Lung microvascular endothelial cell (primary cell): ENCODE results near the gene PDZD2. TPM values are rescaled to one million over a fixed set of nuclear protein-coding genes. Genes with fewer than 3 reads are reported as not detected.

ENCODE experiments used
- DNase-seq, 2 donors: peaks; one replicate each; pipeline versions ENCODE4 v3.0.0 to v3.0.0-alpha.2; 2010; ENCODE audit warnings: low read depth in 2 of 2
- total RNA-seq: library from RNA; depleted of rRNA; stranded (reverse); fragments of >200 nt; gene quantifications from 2 replicates; pipeline ENCODE4 v1.2.1, GENCODE V29; 2014

PDZD2 gene
- total RNA-seq, 1 donor from 2014 or later, result 0.20 TPM

DNA sequence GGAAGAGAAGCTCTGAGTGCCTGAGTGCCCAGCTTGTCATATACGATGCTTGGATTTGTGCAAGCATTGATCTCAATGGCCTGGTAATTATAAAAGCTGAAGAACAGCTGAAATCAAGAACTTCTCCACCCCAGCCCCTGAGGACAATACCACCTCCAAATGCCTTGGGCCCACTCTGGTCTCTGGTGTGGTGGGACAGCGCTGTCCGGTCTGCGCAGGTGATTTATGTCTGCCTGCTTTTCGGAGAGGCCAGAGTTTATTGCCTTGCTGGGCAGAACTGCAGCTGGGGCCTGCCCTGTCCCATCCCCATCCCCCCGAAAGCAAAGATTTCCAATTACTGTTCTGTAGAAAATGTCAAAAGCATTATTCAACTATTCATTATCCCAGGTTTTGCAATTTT, 1.1 kb upstream of the PDZD2 start:
- no peak for DNase-seq

DNA sequence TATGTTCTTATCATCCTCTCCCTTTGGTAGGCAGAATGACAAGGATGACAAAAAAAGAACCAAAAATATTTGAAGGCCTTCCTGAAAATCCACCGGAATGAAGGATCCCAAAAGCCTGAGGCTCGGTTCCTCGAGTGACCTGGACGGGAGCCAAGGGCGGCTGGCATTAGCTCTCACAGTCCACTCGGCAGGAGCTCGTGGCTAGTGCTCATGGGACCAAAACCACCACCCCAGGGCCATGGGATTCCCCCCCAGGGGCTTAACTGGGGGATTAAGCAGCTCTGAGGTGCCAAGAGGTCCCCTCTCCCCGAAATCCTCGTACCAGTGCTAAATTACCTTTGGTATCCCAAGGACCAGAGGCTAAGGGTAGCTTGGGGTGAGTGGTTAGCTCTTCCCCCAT, 586 bp upstream of the PDZD2 start:
- DNase-seq, result no peak

DNA sequence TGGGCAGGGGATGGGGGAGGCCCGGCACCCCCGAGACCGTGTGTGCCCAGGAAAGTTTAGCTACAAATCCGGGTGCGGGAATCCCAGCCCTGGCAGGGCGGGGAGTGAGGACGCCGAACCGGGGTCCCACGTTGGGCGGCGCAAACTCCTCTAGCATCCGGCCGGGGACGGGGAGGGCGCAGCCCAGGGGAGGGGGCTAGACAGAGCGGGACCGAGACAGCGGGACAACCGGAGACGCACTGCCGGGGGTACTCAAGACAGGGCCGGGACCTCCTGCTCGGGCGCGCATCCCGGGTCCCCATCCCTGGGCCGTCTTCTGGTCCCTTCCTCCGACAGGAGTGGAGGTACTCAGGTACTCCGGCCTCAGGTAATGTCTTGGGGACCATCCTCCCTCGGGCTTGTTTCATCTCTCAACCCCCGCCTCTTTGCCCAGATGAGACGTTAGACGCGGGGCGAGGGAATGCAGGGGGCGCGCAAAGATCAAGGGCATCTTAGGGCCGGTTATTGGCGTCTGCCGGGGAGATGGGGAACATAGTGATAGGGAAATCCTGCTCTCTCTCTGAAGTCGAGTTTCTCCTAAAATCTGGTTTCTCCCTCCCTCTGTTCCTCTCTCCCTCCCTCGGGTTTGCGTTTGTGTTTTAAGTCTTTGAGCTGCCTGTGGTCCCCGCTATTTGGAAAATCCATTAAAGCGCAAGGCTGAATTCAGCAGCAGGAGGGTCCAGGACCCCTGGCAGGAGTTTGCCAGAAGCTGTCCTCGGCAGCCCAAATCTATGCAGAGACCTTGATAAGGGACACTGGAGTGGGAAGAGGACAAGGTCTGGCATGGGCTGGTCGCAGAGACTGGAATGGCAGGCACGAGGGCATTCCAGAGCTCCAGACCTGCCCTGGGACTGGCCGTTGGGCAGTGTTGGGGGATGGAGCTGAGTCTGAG, 815 bp downstream of the PDZD2 start:
- no peak for DNase-seq

DNA sequence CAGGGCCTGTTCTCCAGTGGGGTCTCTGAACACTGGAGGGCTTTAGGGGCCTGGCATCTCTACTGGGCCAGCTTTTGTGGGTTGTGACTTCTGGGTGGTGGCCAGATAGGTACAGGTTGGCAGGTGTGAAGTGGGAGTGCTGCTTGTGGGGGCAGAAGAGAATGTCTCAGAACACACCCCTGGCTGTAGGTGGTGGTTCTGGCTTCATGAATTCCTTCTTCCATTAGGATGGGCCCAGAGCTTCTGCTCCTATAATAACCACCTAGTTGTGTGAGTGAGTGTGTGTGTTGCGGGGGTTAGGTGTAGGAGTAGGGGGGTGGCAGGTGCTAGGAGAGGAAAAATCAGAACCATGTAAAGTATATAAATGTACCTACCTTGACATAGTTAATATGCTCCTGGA, 1.6 kb downstream of the PDZD2 start:
- DNase-seq, result no peak

DNA sequence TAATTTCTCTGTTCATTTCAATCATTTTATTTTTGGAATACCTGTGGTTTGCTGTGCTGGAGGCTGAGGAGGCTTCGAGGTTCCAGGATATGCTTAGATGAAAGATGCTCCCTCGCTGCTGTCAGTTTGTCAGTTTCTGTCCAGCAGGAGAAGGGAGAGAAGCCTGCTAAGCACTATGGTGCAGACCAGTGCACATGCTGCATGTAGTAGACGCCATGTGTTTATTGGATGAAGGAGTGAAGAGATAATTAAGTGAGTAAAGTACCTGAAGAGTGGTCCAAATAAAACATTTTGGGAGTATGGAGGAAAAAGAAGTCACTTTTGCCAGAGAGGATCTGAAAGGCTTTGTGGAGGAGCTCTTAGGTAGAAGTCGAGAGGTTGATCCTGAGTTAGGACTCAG, 2.1 kb downstream of the PDZD2 start:
- no peak for DNase-seq

DNA sequence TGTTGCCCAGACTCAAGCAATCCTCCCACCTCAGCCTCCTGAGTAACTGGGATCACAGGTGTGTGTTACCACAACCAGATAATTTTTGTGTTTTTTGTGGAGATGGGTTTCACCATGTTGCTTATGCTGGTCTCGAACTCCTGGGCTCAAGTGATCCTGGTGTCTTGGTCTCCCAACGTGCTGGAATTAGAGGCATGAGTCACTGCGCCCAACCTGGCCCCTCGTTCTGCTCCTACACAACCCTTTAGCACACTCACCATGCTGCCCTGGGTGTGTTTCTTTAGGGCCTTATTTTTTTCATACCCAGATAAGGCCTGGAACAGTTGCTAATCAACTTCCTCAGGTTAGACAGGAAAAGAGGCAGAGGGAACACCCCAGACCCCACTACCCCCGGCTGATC, 2.6 kb downstream of the PDZD2 start:
- no peak for DNase-seq

DNA sequence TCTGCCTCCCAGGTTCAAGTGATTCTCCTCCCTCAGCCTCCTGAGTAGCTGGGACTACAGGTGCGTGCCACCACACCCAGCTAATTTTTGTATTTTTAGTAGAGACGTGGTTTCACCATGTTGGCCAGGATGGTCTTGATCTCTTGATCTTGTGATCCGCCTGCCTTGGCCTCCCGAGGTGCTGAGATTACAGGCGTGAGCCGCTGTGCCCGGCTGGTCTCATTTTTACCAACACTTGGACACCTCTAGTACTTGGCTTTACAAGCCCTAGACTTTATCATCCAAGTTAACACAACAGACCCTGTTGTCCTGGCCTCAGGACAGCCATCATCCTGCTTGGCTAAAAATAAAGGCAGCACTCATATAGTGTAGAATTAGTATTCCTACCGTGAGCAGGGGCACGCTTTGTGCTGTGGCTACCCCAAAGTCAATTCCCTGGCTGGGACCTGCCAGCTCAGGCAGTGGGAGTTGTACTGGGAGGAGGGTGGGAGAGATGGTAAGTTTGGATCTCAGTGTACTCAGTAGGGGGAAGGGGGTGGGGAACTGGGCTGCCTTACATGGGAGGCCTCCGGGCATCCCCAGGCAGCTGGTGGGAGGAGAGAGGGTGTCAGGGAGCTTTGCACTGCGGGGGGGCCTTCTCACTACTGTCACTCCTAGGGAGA, 6.6 kb downstream of the PDZD2 start:
- DNase-seq, result no peak

DNA sequence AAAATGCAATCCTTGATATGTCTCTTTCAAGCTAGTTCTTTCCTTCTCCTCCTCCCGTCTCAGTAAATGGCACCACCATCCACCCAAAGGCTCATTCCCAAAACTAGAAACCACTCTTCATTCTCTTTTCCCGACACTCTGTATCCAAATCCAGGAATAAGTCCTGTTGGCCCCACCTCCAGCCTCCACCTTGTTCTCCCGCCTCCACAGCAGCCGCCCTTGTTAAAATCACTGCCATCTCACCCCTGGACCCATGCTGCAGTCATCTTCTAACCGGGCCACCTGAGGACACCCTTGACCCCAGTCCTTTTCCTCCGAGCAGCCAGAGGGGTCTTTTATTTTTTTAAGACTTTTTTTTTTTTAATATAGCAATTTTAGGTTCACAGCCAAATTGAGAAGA, 9.4 kb downstream of the PDZD2 start:
- DNase-seq, result no peak

DNA sequence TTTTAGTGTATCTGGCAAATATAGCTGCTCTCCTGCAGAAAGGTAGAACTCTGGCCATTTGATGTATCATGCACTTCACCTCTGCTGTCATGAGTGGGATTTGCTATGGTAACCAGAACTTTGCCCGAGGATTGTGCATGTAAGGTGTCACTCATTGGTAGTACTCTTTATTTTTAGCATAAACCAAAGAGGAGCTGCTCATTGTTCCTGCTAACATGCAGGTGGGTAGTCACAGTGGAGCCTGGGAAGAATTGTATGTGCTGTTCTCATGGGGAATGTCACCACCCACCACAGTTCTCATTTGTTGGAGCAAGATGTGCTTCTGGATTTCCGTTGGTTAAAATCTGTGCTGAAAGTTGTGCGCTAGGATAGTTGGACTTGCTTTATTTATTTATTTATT, 12.3 kb downstream of the PDZD2 start:
- no peak for DNase-seq

DNA sequence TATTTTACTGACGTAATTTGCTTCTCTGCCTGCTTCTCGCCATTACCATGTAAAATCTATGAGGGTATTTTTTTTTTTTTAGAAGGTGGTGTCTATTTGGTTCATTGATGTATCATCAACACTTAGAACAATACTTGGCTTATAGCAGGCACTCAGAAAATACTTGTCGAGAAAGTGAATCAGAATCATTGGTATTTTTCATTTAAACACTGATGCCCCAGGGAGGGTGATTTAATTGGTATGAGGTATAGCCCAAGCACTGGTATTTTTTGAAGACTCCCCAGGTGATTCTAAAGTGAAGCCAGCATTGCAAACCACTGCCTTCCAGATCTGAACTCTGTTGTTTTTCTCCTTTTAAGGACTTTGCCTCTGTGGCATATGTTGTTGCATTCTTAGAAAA, 16.6 kb downstream of the PDZD2 start:
- DNase-seq, result no peak

DNA sequence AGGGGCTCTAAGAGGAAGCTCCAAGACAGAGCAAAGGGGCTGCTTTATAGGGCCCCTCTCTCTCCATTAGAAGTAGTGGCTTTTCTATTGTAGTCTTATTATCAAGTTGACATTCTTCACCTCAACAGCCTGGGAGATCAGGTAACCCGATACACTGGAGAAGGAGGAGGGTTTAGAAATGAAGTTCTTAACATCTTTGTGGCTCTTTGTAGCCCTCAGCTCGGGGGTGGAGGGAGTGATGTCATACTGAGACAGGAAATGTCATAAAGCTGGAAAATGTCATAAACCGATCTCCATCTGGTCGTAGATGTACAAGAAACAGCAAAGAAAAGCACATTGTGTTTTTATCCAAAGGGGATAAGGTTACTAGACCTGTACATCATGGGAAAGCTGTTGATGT, 17.9 kb downstream of the PDZD2 start:
- DNase-seq, result no peak

DNA sequence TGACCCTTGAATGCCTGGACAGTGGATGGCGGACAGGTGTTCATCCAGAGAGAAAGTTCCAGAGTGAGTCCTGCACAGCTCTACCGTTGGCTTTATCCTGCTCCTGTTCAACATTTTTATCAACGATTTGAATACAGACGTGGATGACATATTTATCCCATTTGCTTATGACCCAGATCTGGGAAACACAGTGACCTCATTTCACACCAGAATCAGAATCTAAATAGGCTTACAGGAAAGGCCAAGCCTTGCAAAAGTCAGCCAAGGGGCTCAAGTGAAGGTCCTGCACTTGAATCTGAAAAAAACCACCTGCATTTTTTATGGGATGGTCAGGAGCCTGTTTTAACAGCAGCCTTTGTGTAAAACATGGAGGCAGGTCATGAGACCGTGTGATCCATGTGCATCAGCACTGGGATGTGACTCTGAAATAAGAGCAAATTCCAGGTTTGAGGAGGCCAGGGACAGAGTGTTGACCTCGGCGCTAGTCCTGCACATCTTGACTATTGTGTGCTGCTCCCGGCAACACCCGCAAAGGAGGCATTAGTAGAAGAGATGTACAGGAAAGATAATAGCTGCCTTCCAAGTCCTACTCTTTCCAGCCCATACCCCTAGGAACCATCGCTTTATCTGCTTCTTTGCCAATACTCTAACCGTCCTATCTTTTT, 18.5 kb downstream of the PDZD2 start:
- DNase-seq, result no peak

DNA sequence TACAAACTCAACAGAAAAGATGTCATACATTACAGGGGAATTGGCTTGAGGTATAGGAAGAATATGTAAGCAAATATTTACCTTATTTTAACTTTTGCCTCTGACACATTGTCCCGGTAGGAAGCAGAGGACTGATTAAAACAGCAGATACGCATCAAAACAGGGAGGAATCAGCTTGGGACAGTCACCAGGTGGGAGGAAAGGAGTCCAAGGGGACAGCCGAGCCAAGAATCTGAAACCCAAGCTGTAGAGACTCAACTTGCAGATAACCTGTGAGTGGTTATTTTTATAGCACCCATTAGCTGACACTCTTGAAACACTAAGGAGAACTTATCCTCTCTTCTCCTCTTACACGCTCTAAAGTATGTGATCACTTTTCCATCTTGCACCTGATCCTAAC, 22.3 kb downstream of the PDZD2 start:
- no peak for DNase-seq

DNA sequence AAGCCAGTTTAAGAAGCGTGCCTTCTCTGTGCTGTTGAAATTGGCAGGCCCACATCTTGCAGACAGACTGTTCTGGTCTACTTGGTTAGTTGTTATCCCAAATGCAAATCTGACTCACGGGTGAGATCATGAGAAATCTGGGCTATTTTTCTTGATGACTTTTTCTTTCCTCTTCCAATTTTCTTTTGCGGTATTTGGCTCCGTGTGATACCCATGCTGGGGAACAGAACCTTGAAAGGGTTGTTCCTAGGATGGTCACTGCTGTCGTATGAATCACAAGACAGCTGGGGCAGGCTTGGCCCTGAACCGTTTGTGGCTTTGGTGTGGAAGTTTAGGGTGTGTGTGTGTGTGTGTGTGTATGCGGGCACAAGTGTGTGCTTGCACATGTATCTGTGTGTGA, 24.6 kb downstream of the PDZD2 start:
- DNase-seq, result no peak

DNA sequence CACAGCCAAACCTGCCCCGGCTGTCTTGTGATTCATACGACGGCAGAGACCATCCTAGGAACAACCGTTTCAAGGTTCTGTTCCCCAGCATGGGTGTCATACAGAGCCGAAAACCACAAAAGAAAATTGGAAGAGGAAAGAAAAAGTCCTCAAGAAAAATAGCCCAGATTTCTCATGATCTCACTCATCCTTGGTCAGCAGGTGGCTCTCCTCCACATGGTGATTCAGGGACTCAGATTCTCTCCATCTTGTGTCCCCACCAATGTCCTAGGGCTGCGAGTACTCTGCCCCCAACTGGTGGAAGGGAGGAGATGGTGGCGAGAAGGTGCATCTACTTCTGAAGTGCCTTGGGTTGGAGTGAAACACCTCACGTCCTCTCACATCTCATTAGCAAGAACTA, 25.6 kb downstream of the PDZD2 start:
- peak in 1 of 2 donors; percentile 2 for DNase-seq

DNA sequence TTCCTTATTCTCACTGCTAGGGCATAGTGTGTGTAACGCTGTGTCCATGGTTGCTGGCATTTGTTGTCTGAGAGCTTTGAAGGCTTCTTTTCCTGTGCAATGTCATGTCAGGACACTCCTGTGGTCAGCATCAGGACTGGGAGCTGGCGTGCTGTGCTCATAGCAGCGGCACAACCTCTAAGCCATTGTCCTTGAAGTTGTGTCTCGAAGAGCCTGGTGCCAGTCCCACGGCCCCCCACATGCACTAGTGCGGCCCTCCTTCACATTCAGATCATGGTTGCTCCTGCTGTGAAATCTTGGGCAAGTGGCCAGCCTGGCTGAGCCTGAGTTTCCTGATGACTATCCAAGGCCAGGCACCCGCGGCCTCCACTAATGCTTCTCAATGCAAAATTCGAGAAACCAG, 32.4 kb downstream of the PDZD2 start:
- no peak for DNase-seq

DNA sequence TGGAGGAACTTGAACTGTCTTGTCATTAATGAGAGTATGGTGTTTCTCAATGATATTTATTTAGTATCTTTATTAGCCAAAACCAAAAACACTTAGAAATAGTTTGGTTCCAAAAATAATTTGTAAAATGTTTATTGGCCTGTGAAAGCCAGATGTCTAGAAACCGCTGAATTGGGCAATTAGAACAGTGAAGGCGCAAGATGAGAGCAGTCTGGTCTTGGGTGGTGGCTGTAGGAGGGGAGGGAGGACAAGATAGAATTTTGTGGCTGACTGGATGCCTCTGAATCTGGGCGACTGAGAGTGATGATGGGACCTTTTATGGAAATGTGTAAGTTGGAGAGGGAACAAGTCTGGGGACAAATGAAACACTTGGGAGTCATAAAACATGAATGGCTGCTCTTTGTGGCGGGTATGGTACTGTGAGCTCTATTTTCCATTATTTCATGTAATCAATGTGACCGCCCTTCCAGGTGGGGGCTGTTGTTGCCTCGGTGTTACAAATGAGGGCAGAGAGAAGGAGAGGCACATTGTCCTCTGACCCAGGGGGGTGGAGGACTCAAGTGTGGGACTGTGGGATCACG, 35.5 kb downstream of the PDZD2 start:
- DNase-seq, result no peak

DNA sequence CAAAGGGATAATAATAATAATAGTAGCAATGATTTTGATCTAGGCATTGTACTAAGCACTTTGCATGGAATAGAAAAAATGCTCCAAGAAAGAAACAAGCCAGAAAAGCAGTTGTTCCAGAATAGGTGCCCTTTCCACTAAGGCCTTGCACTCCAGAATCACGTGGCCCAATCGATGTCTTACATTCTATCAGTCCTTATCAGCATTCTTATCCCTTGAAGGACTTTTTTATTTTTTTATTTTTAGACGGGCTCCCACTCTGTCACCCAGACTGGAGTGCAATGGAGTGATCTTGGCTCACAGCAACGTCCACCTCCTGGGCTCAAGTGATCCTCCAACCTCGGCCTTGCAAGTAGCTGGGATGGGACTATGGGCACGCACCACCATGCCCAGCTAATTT, 36.5 kb downstream of the PDZD2 start:
- no peak for DNase-seq

DNA sequence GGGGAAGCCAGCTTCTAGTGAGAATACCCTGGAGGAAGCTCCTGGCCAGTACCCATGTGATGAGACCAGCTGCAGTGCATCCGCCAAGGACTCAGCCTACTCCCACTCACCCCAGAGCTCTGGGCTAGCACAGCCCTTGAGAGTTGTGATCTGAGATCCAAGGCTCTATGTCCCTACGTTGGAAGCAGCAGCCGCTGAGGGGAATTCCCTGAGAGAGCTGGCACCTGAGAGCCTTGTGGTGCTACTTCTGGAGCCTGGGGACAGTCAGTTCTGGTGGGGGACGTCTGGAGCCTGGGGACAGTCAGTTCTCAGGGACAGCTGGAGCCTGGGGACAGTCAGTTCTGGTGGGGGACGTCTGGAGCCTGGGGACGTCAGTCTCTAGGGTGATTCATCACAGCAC, 39.2 kb downstream of the PDZD2 start:
- DNase-seq, result no peak

DNA sequence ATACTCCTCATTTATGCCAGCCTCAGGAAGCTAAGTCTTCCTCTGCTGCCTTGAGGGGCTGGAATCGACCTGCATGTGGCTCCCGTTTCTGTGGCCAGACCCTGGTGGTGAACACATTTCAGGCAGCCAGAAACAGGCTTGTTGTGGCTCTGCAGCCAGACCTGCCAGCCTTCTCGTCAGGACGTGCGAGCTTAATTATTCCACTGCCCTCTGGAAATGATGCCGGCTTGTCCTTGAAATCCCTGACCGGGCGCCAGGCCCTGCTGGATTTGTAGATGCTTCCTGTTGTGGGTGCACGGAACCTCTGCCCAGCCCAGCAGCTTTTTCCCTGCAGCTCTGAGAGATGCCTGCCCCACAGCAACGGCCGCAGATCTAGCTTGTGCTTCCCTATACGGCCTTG, 41.6 kb downstream of the PDZD2 start:
- DNase-seq, result no peak

DNA sequence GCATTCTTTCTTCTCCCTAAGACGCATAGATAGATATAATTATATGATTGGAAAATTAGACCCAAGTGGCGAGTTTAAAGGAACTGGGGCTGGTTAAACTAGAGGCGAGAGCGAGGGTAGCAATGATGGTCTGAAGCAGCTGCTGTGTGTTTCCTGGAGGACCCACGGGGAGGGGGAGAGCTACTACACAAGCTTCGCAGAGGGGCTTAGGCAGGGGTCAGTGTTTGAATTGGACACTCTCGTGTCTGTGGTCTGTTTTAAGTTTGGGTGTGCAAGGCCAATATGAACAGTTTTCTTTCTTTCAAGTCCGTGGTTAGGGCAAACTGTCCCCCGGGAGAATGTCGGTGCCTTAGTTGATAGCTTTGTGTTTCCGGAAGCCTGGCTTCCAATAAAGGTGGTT, 43.1 kb downstream of the PDZD2 start:
- no peak for DNase-seq

DNA sequence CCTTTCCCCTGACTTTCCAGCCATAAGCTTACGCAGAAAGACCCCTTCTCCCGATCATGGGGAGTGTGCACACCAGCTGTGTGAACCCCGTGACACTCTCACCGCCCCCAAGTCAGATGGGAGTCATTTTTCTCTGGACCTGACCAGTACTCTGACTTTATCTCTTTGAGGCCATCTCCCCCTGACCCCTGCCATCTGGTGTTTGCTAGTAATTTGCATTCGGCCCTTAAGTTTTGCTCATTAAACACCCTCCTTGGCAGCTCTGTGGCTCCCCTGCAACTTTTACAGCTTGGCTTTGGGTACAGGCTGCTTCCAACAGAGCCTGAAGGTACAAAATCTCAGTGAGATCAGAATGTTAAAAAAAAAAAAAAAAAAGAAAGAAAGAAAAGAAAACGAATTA, 43.9 kb downstream of the PDZD2 start:
- DNase-seq, result no peak
